ENCODE measurements around the gene RBCK1.

RBCK1 gene

GRCh38 chr20:435558-435957 is 27.5 kb downstream of the RBCK1 start:
- peaks cover under 1% of the 10 kb centered on the region for H3K79me2 ChIP-seq
- no peaks in the 10 kb centered on the region for H3K9me3 ChIP-seq (ENCODE audit: control insufficient read depth, low read length)
- H3K4me1 ChIP-seq = no peaks in the 10 kb centered on the region
- no peak overlapping the region for H3K4me3 ChIP-seq (ENCODE audit: low read depth, low read length)
- H3K27ac ChIP-seq = no peak overlapping the region
- TF ChIP-seq CTCF (IDR thresholded peaks at IDR 0.05) = no peak
- no peaks in the 10 kb centered on the region for H3K27me3 ChIP-seq (ENCODE audit: control insufficient read depth, insufficient read depth, low read length)
- H3K9ac ChIP-seq = no peak overlapping the region
- H3K36me3 ChIP-seq (ENCODE audit: control insufficient read depth, insufficient read depth, low read length) = no peaks in the 10 kb centered on the region
- no peak overlapping the region for H3K4me2 ChIP-seq (ENCODE audit: low read length)
- H2AFZ ChIP-seq = no peak overlapping the region

GRCh38 chr20:436476-436875 is 28.4 kb downstream of the RBCK1 start:
- H3K79me2 ChIP-seq = peaks cover 4% of the 10 kb centered on the region
- no peaks in the 10 kb centered on the region for H3K9me3 ChIP-seq (ENCODE audit: control insufficient read depth, low read length)
- H3K4me1 ChIP-seq = no peaks in the 10 kb centered on the region
- H3K27ac ChIP-seq = no peak overlapping the region
- H3K4me3 ChIP-seq (ENCODE audit: low read depth, low read length) = no peak overlapping the region
- H3K27me3 ChIP-seq (ENCODE audit: control insufficient read depth, insufficient read depth, low read length) = no peaks in the 10 kb centered on the region
- H3K4me2 ChIP-seq (ENCODE audit: low read length) = no peak overlapping the region
- TF ChIP-seq CTCF (IDR thresholded peaks at IDR 0.05) = no peak
- H2AFZ ChIP-seq = no peak overlapping the region
- H3K36me3 ChIP-seq (ENCODE audit: control insufficient read depth, insufficient read depth, low read length) = no peaks in the 10 kb centered on the region
- no peak overlapping the region for H3K9ac ChIP-seq

- Histone ChIP-seq H3K36me3 (ENCODE audit: control insufficient read depth, insufficient read depth, low read length) (no peaks in the 10 kb centered on the region), H3K4me3 (ENCODE audit: low read depth, low read length) (no peak overlapping the region), H3K27ac (no peak overlapping the region), H3K79me2 (peaks cover 4% of the 10 kb centered on the region), H3K9ac (no peak overlapping the region), H3K4me2 (ENCODE audit: low read length) (no peak overlapping the region), H3K27me3 (ENCODE audit: control insufficient read depth, insufficient read depth, low read length) (no peaks in the 10 kb centered on the region), H2AFZ (no peak overlapping the region), H3K4me1 (no peaks in the 10 kb centered on the region), H3K9me3 (ENCODE audit: control insufficient read depth, low read length) (no peaks in the 10 kb centered on the region)
- TF ChIP-seq CTCF (IDR thresholded peaks at IDR 0.05) = no peak
Measured at GRCh38 chr20:437787-438486, 29.8 kb downstream of the RBCK1 start.

- Histone ChIP-seq H3K9ac (no peak overlapping the region), H3K27me3 (ENCODE audit: control insufficient read depth, insufficient read depth, low read length) (no peaks in the 10 kb centered on the region), H3K9me3 (ENCODE audit: control insufficient read depth, low read length) (no peaks in the 10 kb centered on the region), H3K27ac (no peak overlapping the region), H3K4me1 (no peaks in the 10 kb centered on the region), H3K36me3 (ENCODE audit: control insufficient read depth, insufficient read depth, low read length) (no peaks in the 10 kb centered on the region), H3K4me2 (ENCODE audit: low read length) (no peak overlapping the region), H2AFZ (no peak overlapping the region), H3K4me3 (ENCODE audit: low read depth, low read length) (no peak overlapping the region), H3K79me2 (peaks cover 4% of the 10 kb centered on the region)
- no peak for TF ChIP-seq CTCF (IDR thresholded peaks at IDR 0.05)
Measured at GRCh38 chr20:438571-439469, 30.7 kb downstream of the RBCK1 start.

All from parathyroid adenoma (tissue), 2 donors.